Psoas muscle (tissue), 8 donors: ENCODE data around the gene CASP8. TPM values are rescaled to one million over a fixed set of nuclear protein-coding genes. Genes with fewer than 3 reads are reported as not detected.

Experiments used
- ATAC-seq, 4 donors: fragments of 200-7000 bp; cut with Tn5 transposase; one replicate each; pipeline ENCODE4 v1.9.1; 2020; ENCODE audit warnings: moderate library complexity in 3 of 4, mild to moderate bottlenecking in 2 of 4
- DNase-seq, 2 donors: peaks; one replicate each; pipeline ENCODE4 v3.0.0-alpha.2; 2020
- H3K27ac ChIP-seq: fragments of 200-600 bp; one replicate; pipeline ENCODE4 v1.8.0; 2022
- H3K27me3 ChIP-seq, 3 donors: fragments of 200-600 bp in 1 of 3; one replicate each; pipeline versions ENCODE4 v1.6.1 to v1.8.0; 2013 to 2022; ENCODE audit warnings: low read length in 2 of 3, mild to moderate bottlenecking in 2 of 3, moderate library complexity in 1 of 3; ENCODE audit not compliant: insufficient read depth in 3 of 3
- H3K36me3 ChIP-seq, 2 donors: fragments of 200-600 bp in 1 of 2; one replicate each; pipeline versions ENCODE4 v1.6.1 to v1.8.0; 2013 to 2022; ENCODE audit warnings: low read depth in 1 of 2, mild to moderate bottlenecking in 1 of 2, moderate library complexity in 1 of 2; ENCODE audit not compliant: insufficient read depth in 1 of 2
- H3K4me1 ChIP-seq: fragments of 200-600 bp; one replicate; pipeline ENCODE4 v1.8.0; 2022
- H3K4me3 ChIP-seq: fragments of 200-600 bp; one replicate; pipeline ENCODE4 v1.8.0; 2022; ENCODE audit warnings: mild to moderate bottlenecking
- H3K9me3 ChIP-seq: fragments of 200-600 bp; one replicate; pipeline ENCODE4 v1.8.0; 2022
- WGBS, 3 donors: extraction: QIAGEN DNeasy Blood & Tissue Kit; methylation state at CpG; one replicate each; pipeline versions ENCODE4 v1.1.6 to v1.1.7; 2013; 5-methylcytosine and 5-hydroxymethylcytosine counted together
- intact Hi-C, 2 donors: fragments of 100-400 bp; cut with DNase I; formaldehyde crosslinking; loops; one replicate each; pipeline versions ENCODE4 v1.11.0 to v1.14.2; 2022
- polyA plus RNA-seq, 3 donors: library from polyadenylated mRNA; stranded (reverse); fragments of 200-250 nt; gene quantifications; one replicate each; pipeline ENCODE4 v1.2.3, GENCODE V29; 2013
- total RNA-seq, 4 donors: library from RNA; stranded (reverse); fragmentation: NEBNext Ultra II Directional in 2 of 4; extraction: Animal tissue kit (Norgen Biotek cat#: 25700) in 2 of 4; gene quantifications; one replicate each; pipeline versions ENCODE4 v1.2.1 to v1.2.4, GENCODE V29; 2021 to 2023
- TF ChIP-seq, protein P1 (sequence below): fragments of 200-600 bp; IDR thresholded peaks from one replicate; pipeline ENCODE4 v1.8.0; 2022; ENCODE audit warnings: antibody characterized with exemption
- donor health status: healthy with polysubstance abuse.
- donor health status: DM: no; HTN: no; CAD: no; lungs with moderate emphysema.
- donor health status: Bipolar disorder and iron deficiency.
- donor health status: healthy.
- donor health status: DM: yes; HTN: yes; CAD: no.
- donor health status: DM: no; HTN: no; CAD: no.
- donor health status: DM: no; HTN: no; CAD: no.
- donor health status: DM: yes; HTN: yes; CAD: no.

Gene CASP8
- total and polyA plus RNA-seq, 7 donors, result 0.87 to 3.5 (median 2.3) TPM

DNA sequence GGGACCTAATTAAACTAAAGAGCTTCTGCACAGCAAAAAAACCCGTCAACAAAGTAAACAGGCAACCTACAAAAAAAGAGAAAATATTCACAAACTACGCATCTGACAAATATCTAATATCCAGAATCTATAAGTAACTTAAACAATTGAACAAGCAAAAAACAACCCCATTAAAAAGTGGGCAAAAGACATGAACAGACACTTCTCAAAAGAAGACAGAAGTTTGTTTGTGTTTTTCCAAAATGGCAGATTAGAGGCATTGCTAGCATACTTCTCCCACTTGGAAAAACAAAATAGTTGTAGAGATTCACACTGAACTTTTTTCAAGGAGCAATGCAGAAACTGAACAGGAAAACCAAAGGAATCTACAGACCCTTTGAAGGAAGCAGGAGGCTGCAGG, 59.2 kb downstream of the CASP8 start:
- Histone ChIP-seq H3K27me3 (no peaks in the 10 kb centered on the region), H3K27ac (no peak overlapping the region), H3K9me3 (peaks cover 15% of the 10 kb centered on the region), H3K4me3 (no peak overlapping the region), H3K4me1 (no peaks in the 10 kb centered on the region), H3K36me3 (no peaks in the 10 kb centered on the region)
- no peak for DNase-seq
- intact Hi-C loops, result no loop called here
- no peak for ATAC-seq
- TF ChIP-seq, protein P1, sequence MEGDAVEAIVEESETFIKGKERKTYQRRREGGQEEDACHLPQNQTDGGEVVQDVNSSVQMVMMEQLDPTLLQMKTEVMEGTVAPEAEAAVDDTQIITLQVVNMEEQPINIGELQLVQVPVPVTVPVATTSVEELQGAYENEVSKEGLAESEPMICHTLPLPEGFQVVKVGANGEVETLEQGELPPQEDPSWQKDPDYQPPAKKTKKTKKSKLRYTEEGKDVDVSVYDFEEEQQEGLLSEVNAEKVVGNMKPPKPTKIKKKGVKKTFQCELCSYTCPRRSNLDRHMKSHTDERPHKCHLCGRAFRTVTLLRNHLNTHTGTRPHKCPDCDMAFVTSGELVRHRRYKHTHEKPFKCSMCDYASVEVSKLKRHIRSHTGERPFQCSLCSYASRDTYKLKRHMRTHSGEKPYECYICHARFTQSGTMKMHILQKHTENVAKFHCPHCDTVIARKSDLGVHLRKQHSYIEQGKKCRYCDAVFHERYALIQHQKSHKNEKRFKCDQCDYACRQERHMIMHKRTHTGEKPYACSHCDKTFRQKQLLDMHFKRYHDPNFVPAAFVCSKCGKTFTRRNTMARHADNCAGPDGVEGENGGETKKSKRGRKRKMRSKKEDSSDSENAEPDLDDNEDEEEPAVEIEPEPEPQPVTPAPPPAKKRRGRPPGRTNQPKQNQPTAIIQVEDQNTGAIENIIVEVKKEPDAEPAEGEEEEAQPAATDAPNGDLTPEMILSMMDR, result no peak
- WGBS, 3 donors, result 38 to 67% (median 63%) methylated on average over 2 of the region's 2 CpGs

DNA sequence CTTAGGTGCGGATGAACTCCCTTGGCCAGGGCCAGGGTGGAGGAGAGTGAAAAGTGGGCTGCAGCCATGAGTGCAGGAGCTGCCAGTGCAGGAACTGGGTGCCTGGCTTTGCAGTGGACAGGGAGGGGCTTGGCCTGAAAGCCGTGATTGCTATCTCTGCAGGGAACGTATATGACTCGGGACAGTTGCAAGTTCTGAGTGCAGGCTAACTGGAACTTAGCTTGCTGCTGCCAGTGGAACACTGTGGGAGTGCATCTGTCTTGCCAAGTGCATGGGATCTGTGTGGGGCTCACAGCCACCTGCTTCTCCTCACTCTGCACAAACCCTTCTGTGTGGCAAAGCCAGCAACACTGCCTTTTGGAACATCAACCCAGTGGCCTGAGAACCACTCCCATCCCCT, 59.9 kb downstream of the CASP8 start:
- H3K9me3 ChIP-seq, result peaks cover 15% of the 10 kb centered on the region

DNA sequence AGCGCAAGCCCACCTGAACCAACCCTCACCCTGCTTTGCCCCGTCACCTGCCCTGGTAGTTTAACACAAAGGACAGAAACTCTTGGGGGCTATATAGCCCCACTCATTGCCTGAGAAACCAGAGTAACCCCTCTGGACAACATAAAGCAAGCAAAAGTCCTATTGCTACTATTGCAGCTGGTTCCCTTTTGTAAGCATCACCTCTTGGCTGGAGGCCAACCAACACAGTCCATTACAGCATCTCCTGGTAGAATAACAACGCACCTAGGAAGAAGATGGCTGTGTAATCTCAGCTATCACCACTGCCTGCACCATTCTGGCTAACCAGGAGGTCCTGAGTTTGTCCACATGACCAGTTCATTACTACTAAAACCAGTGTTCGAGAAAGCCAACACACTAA, 60.4 kb downstream of the CASP8 start:
- 88 to 93% (median 89%) methylated on average over 4 of the region's 4 CpGs for WGBS, 3 donors
- H3K4me3 ChIP-seq, result no peak overlapping the region
- intact Hi-C loops, result no loop called here
- TF ChIP-seq, protein P1, result no peak
- H3K27ac ChIP-seq, result no peak overlapping the region
- no peaks in the 10 kb centered on the region for H3K4me1 ChIP-seq
- ATAC-seq (no peak), DNase-seq (no peak)
- no peaks in the 10 kb centered on the region for H3K36me3 ChIP-seq
- H3K27me3 ChIP-seq, result no peaks in the 10 kb centered on the region
- H3K9me3 ChIP-seq, result peaks cover 18% of the 10 kb centered on the region

More for the DNA sequence above, 59.9 kb downstream of the CASP8 start:
- no peaks in the 10 kb centered on the region for H3K27me3 ChIP-seq
- TF ChIP-seq, protein P1, result no peak
- intact Hi-C loops, result no loop called here
- H3K4me1 ChIP-seq, result no peaks in the 10 kb centered on the region
- no peak for ATAC-seq
- WGBS, 3 donors, result 87 to 93% (median 91%) methylated on average over 4 of the region's 4 CpGs
- no peak overlapping the region for H3K4me3 ChIP-seq
- no peak for DNase-seq
- H3K36me3 ChIP-seq, result no peaks in the 10 kb centered on the region
- H3K27ac ChIP-seq, result no peak overlapping the region

DNA sequence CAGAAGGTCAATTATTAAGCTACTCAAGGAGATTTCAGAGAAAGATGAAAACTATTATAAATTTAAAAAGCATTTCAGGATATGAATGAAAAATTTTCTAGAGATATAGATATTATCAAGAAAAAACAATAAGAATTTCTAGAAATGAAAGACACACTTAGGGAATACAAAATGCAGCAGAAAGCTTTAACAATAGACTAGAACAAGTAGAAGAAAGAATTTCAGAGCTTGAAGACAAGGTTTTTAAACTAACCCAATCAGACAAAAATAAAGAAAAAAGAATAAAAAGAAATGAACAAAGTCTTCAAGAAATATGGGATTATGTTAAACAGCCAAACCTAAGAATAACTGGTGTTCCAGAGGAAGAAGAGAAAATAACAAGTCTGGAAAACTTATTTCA, 62.4 kb downstream of the CASP8 start:
- Histone ChIP-seq H3K27ac (no peak overlapping the region), H3K9me3 (peaks cover 31% of the 10 kb centered on the region), H3K27me3 (no peaks in the 10 kb centered on the region), H3K4me3 (no peak overlapping the region), H3K36me3 (no peaks in the 10 kb centered on the region), H3K4me1 (no peaks in the 10 kb centered on the region)
- ATAC-seq (no peak), DNase-seq (no peak)
- intact Hi-C loops, result no loop called here
- TF ChIP-seq, protein P1, result no peak

DNA sequence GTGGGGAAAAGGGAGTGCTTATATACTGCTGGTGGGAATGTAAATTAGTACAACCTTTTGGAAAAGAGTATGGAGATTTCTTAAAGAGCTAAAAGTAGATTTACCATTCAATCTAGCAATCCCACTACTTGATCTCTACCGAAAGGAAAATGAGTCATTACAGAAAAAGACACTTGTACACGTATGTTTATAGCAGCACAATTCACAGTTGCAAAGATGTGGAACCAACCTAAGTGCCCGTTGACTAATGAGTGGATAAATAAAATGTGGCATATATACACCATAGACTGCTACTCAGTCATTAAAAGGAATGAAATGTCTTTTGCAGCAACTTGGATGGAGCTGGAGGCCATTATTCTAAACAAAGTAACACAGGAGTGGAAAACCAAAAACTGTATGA, 67.3 kb downstream of the CASP8 start:
- no peak for ATAC-seq
- WGBS, 3 donors, result 84 to 91% (median 89%) methylated on average over 3 of the region's 3 CpGs
- intact Hi-C loops, result no loop called here

More for the DNA sequence above, 67.3 kb downstream of the CASP8 start:
- peaks cover 27% of the 10 kb centered on the region for H3K9me3 ChIP-seq
- TF ChIP-seq, protein P1, result no peak
- H3K4me1 ChIP-seq, result no peaks in the 10 kb centered on the region
- H3K27me3 ChIP-seq, result no peaks in the 10 kb centered on the region
- DNase-seq, result no peak
- no peak overlapping the region for H3K4me3 ChIP-seq
- H3K27ac ChIP-seq, result no peak overlapping the region
- no peaks in the 10 kb centered on the region for H3K36me3 ChIP-seq
